Stimulated activated CD4-positive, alpha-beta T cell treated with anti-CD3 and anti-CD28 coated beads, TNF-alpha, amount 100 ng/mL, for 48 hours (primary cell): ENCODE results near the gene OR52E4.

Experiments
- DNase-seq, 3 donors: peaks; one replicate each; pipeline ENCODE4 v3.0.0-alpha.2; 2020; ENCODE audit warnings: low read depth in 3 of 3

OR52E4 gene

GRCh38 chr11:5929571-5930368, 49.3 kb downstream of the OR52E4 start:
- DNase-seq, result no peak

GRCh38 chr11:5930614-5931013, 50.2 kb downstream of the OR52E4 start:
- no peak for DNase-seq

- DNase-seq, result no peak
Measured at GRCh38 chr11:5931061-5931460, 50.6 kb downstream of the OR52E4 start.

- DNase-seq, result no peak
Measured at GRCh38 chr11:5932671-5933070, 52.2 kb downstream of the OR52E4 start.

- no peak for DNase-seq
Measured at GRCh38 chr11:5933116-5933515, 52.7 kb downstream of the OR52E4 start.
